ENCODE data around the gene RALY.
A peak's percentile ranks its signal among the peaks of the same experiment; 100 is the strongest.

RALY gene

GRCh38 chr20:34109442-34109841, 115.7 kb downstream of the RALY start:
- H3K4me1 ChIP-seq (ENCODE audit: control insufficient read depth in 5 of 5, insufficient read depth in 5 of 5, low read length in 5 of 5) = peaks cover 4 to 40% (median 32%) of the 10 kb centered on the region in 5 donors
- H3K9me3 ChIP-seq (ENCODE audit: control insufficient read depth in 5 of 5, low read length in 5 of 5) = no peaks in the 10 kb centered on the region
- H3K4me3 ChIP-seq (ENCODE audit: low read depth in 1 of 5, low read length in 5 of 5) = no peak overlapping the region
- H3K36me3 ChIP-seq (ENCODE audit: control insufficient read depth in 5 of 5, insufficient read depth in 5 of 5, low read length in 5 of 5) = peaks cover 9 to 25% (median 13%) of the 10 kb centered on the region in 5 donors
- no peak overlapping the region for H3K27ac ChIP-seq (ENCODE audit: low read depth, low read length)
- H3K9ac ChIP-seq (ENCODE audit: low read length in 5 of 5) = no peak overlapping the region
- H3K27me3 ChIP-seq (ENCODE audit: control insufficient read depth in 5 of 5, insufficient read depth in 4 of 5, low read length in 5 of 5) = no peaks in the 10 kb centered on the region

DNA sequence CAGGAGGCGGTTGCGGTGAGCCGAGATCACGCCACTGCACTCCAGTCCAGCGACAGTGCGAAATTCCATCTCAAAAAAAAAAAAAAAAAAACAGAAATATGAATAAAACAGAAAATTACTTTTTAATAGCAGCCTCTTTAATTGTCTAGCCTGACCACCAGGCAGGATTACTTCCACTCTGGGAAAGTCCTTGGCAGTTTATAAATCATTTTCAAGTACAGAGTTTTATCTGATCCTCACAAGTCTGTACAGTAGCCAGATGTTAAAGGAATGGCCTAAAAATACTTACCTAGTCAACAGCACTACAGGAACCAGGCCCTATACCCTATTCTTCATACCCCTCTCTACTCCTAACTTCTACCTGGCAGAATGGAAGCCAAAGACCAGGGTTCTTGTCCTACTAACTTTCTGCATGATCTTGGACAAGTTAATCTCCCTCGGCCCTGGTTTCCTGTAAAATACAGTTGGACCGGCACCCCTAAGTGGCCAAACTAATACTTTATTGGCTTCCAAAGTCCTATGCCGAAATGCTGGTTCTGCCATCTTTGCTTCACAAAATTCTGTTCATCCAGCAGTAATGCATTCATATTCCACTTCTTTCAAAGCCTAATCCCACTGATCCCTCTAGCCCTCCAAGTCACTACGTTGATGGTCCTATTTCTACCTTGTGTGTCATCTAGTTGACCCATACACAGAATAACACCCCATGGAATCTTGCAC, 116.5 kb downstream of the RALY start:
- Histone ChIP-seq H3K36me3 (ENCODE audit: control insufficient read depth in 5 of 5, insufficient read depth in 5 of 5, low read length in 5 of 5) (peaks cover 2 to 17% (median 6%) of the 10 kb centered on the region in 5 donors), H3K9ac (ENCODE audit: low read length in 5 of 5) (peak overlapping the region; percentile 15 to 100 (median 99)), H3K27ac (ENCODE audit: low read depth, low read length) (peak overlapping the region; percentile 99), H3K4me3 (ENCODE audit: low read depth in 1 of 5, low read length in 5 of 5) (peak overlapping the region; percentile 25 to 98 (median 90)), H3K27me3 (ENCODE audit: control insufficient read depth in 5 of 5, insufficient read depth in 4 of 5, low read length in 5 of 5) (no peaks in the 10 kb centered on the region), H3K4me1 (ENCODE audit: control insufficient read depth in 5 of 5, insufficient read depth in 5 of 5, low read length in 5 of 5) (peaks cover 4 to 40% (median 32%) of the 10 kb centered on the region in 5 donors), H3K9me3 (ENCODE audit: control insufficient read depth in 5 of 5, low read length in 5 of 5) (no peaks in the 10 kb centered on the region)

- peaks cover 4 to 40% (median 32%) of the 10 kb centered on the region in 5 donors for H3K4me1 ChIP-seq (ENCODE audit: control insufficient read depth in 5 of 5, insufficient read depth in 5 of 5, low read length in 5 of 5)
- H3K36me3 ChIP-seq (ENCODE audit: control insufficient read depth in 5 of 5, insufficient read depth in 5 of 5, low read length in 5 of 5) = peaks cover 0 to 14% (median 4%) of the 10 kb centered on the region in 5 donors
- peak overlapping the region; percentile 99 for H3K27ac ChIP-seq (ENCODE audit: low read depth, low read length)
- no peaks in the 10 kb centered on the region for H3K9me3 ChIP-seq (ENCODE audit: control insufficient read depth in 5 of 5, low read length in 5 of 5)
- H3K27me3 ChIP-seq (ENCODE audit: control insufficient read depth in 5 of 5, insufficient read depth in 4 of 5, low read length in 5 of 5) = no peaks in the 10 kb centered on the region
- H3K9ac ChIP-seq (ENCODE audit: low read length in 5 of 5) = peak overlapping the region; percentile 53 to 100 (median 100)
- H3K4me3 ChIP-seq (ENCODE audit: low read depth in 1 of 5, low read length in 5 of 5) = peak overlapping the region; percentile 84 to 98 (median 91)
Measured at GRCh38 chr20:34110745-34111641, 117.3 kb downstream of the RALY start.

DNA sequence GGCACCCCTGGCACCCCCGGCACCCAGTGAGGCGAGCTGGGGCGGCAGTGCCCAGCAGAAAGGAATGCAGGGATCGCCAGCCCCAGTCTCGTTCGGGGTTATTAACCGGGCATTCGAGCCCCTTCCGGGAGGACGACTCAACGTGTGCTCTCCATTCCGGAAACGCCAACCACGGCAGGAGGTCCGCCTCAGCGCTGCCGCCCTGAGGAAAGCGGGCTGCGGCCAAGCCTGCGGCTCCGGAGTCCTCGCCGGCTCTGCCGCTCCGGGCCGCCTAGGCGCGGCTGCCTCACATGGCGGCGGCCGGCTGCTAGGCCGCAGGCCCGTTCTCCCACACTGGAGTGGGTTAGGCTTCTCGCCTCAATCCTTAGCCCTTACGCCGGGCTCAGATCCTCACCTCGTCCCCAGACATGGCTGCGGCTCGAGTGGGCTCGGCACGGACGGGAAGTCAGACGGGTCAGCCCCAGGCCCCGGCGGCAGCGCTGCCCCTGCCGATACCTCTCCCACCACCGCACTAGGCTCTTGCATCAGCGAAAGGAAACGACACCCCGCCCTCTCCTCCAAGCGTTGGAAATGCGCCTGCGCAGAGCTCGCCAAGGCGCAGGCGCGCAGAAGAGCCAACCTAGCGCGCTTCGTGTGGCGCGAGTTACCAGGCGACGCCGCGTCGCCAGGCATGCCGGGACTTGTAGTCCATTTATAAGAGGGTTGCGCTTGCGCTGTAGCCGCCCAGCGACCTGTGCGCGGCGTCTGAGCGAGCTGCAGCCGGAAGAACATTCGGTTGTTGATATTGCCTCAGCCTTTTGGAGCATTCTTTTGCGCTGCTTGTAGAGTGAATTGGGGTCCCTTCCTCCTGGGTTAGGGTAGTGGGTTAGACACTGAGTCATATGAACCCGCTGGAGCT, 118.2 kb downstream of the RALY start, which contains the start of gene EIF2S2:
EIF2S2 (minus strand) TSS at position 542 of the 898 bp plus-strand sequence; CDS start at position 409, 133 bp downstream.
- H3K36me3 ChIP-seq (ENCODE audit: control insufficient read depth in 5 of 5, insufficient read depth in 5 of 5, low read length in 5 of 5) = peaks cover 0 to 12% (median 4%) of the 10 kb centered on the region in 5 donors
- peaks cover 4 to 37% (median 29%) of the 10 kb centered on the region in 5 donors for H3K4me1 ChIP-seq (ENCODE audit: control insufficient read depth in 5 of 5, insufficient read depth in 5 of 5, low read length in 5 of 5)
- H3K9ac ChIP-seq (ENCODE audit: low read length in 5 of 5) = peak within 1 kb of the TSS; percentile 59 to 100 (median 100)
- H3K27me3 ChIP-seq (ENCODE audit: control insufficient read depth in 5 of 5, insufficient read depth in 4 of 5, low read length in 5 of 5) = no peaks in the 10 kb centered on the region
- peak within 1 kb of the TSS; percentile 99 for H3K27ac ChIP-seq (ENCODE audit: low read depth, low read length)
- H3K9me3 ChIP-seq (ENCODE audit: control insufficient read depth in 5 of 5, low read length in 5 of 5) = no peaks in the 10 kb centered on the region
- peak within 1 kb of the TSS; percentile 88 to 98 (median 91) for H3K4me3 ChIP-seq (ENCODE audit: low read depth in 1 of 5, low read length in 5 of 5)

DNA sequence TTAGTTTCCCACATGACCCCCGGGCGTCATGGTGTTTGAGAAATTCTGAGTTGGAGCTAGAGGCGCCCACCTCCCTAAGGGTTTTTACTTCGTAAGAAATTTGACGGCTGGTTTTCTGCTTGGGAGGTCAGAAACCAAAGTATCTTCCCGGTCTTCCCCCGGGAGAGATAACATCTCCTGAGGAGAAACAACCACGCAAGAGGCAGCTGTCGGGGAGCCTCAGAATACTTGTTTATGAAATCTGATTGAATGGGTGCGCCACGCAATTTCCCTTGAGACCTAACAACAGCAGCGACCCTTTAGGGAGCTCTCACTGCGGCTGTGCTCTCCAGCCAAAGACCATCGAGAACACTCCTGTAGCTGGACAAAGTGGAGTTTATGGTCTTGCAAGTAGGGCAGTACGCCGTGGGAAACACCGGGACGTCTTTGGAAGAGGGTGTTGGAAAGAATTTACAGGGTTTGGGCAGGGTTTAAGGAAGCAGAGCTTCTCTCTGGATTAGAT, 118.9 kb downstream of the RALY start:
- Histone ChIP-seq H3K4me1 (ENCODE audit: control insufficient read depth in 5 of 5, insufficient read depth in 5 of 5, low read length in 5 of 5) (peaks cover 4 to 36% (median 28%) of the 10 kb centered on the region in 5 donors), H3K27ac (ENCODE audit: low read depth, low read length) (peak overlapping the region; percentile 99)

DNA sequence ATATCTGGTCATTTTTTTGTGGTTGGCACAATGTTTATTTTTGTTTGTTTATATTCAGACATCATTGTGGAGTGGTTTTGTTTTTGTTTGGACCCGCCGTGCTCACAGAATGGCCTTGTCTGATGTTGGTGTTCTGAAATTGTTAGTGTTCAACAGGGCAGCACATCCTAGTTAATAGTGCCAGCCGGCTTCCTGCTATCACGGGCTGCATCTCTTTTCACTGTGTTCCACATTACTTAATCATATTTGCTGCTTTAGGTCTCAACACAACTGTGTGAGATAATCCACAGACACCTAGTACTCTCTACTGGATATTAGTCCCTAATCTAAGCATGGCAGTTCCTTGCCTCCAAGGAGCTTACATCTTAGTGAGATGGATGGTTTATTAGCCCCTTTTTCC, 121.1 kb downstream of the RALY start:
- Histone ChIP-seq H3K4me3 (ENCODE audit: low read depth in 1 of 5, low read length in 5 of 5) (no peak overlapping the region), H3K36me3 (ENCODE audit: control insufficient read depth in 5 of 5, insufficient read depth in 5 of 5, low read length in 5 of 5) (no peaks in the 10 kb centered on the region), H3K9ac (ENCODE audit: low read length in 5 of 5) (no peak overlapping the region), H3K27me3 (ENCODE audit: control insufficient read depth in 5 of 5, insufficient read depth in 4 of 5, low read length in 5 of 5) (no peaks in the 10 kb centered on the region), H3K27ac (ENCODE audit: low read depth, low read length) (no peak overlapping the region), H3K9me3 (ENCODE audit: control insufficient read depth in 5 of 5, low read length in 5 of 5) (no peaks in the 10 kb centered on the region), H3K4me1 (ENCODE audit: control insufficient read depth in 5 of 5, insufficient read depth in 5 of 5, low read length in 5 of 5) (peaks cover 4 to 20% (median 18%) of the 10 kb centered on the region in 5 donors)

More for the DNA sequence above, 118.9 kb downstream of the RALY start:
- no peaks in the 10 kb centered on the region for H3K9me3 ChIP-seq (ENCODE audit: control insufficient read depth in 5 of 5, low read length in 5 of 5)
- peaks cover 0 to 12% (median 4%) of the 10 kb centered on the region in 5 donors for H3K36me3 ChIP-seq (ENCODE audit: control insufficient read depth in 5 of 5, insufficient read depth in 5 of 5, low read length in 5 of 5)
- no peaks in the 10 kb centered on the region for H3K27me3 ChIP-seq (ENCODE audit: control insufficient read depth in 5 of 5, insufficient read depth in 4 of 5, low read length in 5 of 5)
- H3K4me3 ChIP-seq (ENCODE audit: low read depth in 1 of 5, low read length in 5 of 5) = peak overlapping the region; percentile 62 to 98 (median 90)
- H3K9ac ChIP-seq (ENCODE audit: low read length in 5 of 5) = peak overlapping the region; percentile 59 to 100 (median 85)

GRCh38 chr20:34115232-34115631, 121.5 kb downstream of the RALY start:
- Histone ChIP-seq H3K9ac (ENCODE audit: low read length in 5 of 5) (no peak overlapping the region), H3K27me3 (ENCODE audit: control insufficient read depth in 5 of 5, insufficient read depth in 4 of 5, low read length in 5 of 5) (no peaks in the 10 kb centered on the region), H3K4me1 (ENCODE audit: control insufficient read depth in 5 of 5, insufficient read depth in 5 of 5, low read length in 5 of 5) (peaks cover 2 to 18% (median 15%) of the 10 kb centered on the region in 5 donors), H3K9me3 (ENCODE audit: control insufficient read depth in 5 of 5, low read length in 5 of 5) (no peaks in the 10 kb centered on the region), H3K36me3 (ENCODE audit: control insufficient read depth in 5 of 5, insufficient read depth in 5 of 5, low read length in 5 of 5) (no peaks in the 10 kb centered on the region), H3K4me3 (ENCODE audit: low read depth in 1 of 5, low read length in 5 of 5) (no peak overlapping the region), H3K27ac (ENCODE audit: low read depth, low read length) (no peak overlapping the region)

DNA sequence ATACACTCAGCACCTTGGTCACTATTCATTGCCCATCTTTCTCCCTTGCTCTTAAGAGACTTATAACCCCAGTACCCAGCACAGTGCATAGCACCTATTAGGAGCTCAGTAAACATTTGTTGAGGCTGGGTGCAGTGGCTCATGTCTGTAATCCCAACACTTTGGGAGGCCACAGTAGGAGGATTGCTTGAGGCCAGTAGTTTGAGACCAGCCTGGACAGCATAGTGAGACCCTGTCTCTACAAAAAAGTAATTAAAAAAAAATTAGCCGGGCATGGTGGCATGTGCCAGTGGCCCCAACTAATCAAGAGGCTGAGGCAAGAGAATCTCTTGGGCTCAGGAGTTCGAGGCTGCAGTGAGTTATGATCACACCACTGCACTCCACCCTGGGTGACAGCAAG, 126.5 kb downstream of the RALY start:
- Histone ChIP-seq H3K9me3 (ENCODE audit: control insufficient read depth in 5 of 5, low read length in 5 of 5) (no peaks in the 10 kb centered on the region), H3K27me3 (ENCODE audit: control insufficient read depth in 5 of 5, insufficient read depth in 4 of 5, low read length in 5 of 5) (no peaks in the 10 kb centered on the region), H3K27ac (ENCODE audit: low read depth, low read length) (no peak overlapping the region), H3K4me1 (ENCODE audit: control insufficient read depth in 5 of 5, insufficient read depth in 5 of 5, low read length in 5 of 5) (peaks cover 0 to 2% (median 0%) of the 10 kb centered on the region in 5 donors), H3K4me3 (ENCODE audit: low read depth in 1 of 5, low read length in 5 of 5) (no peak overlapping the region), H3K9ac (ENCODE audit: low read length in 5 of 5) (no peak overlapping the region), H3K36me3 (ENCODE audit: control insufficient read depth in 5 of 5, insufficient read depth in 5 of 5, low read length in 5 of 5) (no peaks in the 10 kb centered on the region)

DNA sequence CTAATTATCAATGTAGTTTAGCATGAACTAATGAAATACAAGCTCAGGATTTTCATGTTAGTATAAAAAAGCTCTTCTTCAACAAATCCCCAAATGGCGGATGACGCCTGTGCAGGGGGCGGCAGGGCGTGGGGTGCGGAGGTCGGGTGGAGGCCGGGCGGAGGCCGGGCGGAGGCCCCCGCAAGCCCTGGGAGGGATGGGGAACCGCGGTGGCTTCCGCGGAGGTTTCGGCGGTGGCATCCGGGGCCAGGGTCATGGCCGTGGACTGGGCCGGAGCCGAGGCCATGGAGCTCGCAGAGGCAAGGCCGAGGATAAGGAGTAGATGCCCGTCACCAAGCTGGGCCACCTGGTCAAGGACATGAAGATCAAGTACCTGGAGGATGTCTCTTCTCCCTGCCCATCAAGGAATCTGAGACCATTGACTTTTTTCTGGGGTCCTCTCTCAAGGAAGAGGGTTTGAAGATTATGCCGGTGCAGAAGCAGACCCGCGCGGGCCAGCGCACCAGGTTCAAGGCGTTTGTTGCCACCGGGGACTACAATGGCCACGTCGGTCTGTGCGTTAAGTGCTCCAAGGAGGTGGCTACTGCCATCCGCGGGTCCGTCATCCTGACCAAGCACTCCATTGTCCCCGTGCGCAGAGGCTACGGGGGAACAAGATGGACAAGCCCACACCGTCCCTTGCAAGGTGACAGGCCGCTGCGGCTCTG, 128.7 kb downstream of the RALY start:
- Histone ChIP-seq H3K36me3 (ENCODE audit: control insufficient read depth in 5 of 5, insufficient read depth in 5 of 5, low read length in 5 of 5) (no peaks in the 10 kb centered on the region), H3K4me3 (ENCODE audit: low read depth in 1 of 5, low read length in 5 of 5) (no peak overlapping the region), H3K27me3 (ENCODE audit: control insufficient read depth in 5 of 5, insufficient read depth in 4 of 5, low read length in 5 of 5) (no peaks in the 10 kb centered on the region), H3K27ac (ENCODE audit: low read depth, low read length) (no peak overlapping the region), H3K4me1 (ENCODE audit: control insufficient read depth in 5 of 5, insufficient read depth in 5 of 5, low read length in 5 of 5) (peaks cover 0 to 2% (median 0%) of the 10 kb centered on the region in 5 donors), H3K9me3 (ENCODE audit: control insufficient read depth in 5 of 5, low read length in 5 of 5) (no peaks in the 10 kb centered on the region), H3K9ac (ENCODE audit: low read length in 5 of 5) (no peak overlapping the region)

Data from subcutaneous abdominal adipose tissue (tissue), 5 donors.